GM18868 (cell line): Measurements from ENCODE around the gene DENND1A.
"Not testable (repeated sequence)": the region's sequence is repeated elsewhere in the genome, so short reads cannot be mapped to it uniquely, and the experiment has no call there.

ENCODE experiments used
- ATAC-seq: cut with Tn5 transposase; IDR thresholded peaks from one replicate; pipeline ENCODE4 v1.9.1; 2021; ENCODE audit warnings: mild to moderate bottlenecking, moderate library complexity; ENCODE audit not compliant: unreplicated experiment

Gene DENND1A

GRCh38 chr9:123335986-123336329 is 594.0 kb downstream of the DENND1A start:
- ATAC-seq = no peak

DNA sequence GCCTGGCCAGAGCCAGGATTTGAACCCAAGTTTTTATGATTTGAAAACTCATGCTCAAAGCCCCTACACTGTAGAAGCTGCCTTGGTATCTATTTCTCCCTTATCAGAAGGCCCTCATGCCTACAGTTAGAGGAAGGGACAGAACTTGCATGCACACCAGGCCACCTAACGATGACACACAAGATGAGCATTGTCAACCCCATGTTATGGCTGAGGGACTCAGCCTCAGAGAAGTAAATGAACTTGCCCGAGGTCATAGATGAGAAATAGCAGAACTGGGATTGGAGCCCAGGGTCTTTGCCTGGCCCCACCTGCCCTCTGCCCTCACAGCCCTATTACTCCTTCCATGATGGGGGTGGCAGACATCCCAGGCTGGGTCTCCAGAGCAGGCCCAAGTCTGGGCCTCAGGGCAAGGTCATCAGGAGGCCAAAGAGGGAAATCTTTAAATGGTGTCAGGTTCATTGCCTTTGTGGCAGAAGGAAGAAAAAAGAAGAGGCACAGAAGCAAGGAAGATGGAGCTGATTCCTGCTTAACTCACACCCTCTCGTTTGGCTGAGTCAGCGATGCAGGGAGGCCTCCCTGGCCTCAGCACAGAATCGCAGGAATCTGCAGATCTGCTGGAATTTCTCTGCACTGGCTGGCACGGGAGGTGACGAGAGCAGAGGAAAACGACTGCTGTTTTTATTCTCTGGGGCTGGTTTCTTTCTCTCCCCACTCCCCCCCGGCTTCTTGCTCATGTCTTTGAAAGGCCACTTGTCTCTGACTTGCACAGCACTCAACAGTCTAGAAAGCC is 594.5 kb downstream of the DENND1A start:
- no peak for ATAC-seq

DNA sequence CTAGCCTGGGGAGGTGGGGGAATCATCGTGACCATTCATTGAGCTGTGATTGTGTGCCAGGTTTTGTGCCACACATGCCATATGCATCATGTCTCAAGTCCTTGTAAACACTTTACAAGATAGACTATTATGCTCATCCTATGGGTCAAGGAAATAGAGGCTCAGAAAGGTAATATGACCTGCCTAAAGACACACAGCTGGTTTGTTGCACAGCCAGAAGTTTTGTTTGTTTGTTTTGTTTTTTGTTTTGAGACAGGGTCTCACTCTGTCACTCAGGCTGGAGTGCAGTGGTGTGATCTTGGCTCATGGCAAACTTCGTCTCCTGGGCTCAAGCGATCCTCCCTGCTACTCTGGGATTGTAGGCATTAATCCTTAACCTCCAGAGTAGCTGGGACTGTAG is 595.3 kb downstream of the DENND1A start:
- ATAC-seq = no peak

- ATAC-seq = not testable (repeated sequence)
Measured at GRCh38 chr9:123333058-123333669, 596.8 kb downstream of the DENND1A start.

GRCh38 chr9:123331346-123332060 is 598.4 kb downstream of the DENND1A start:
- no peak for ATAC-seq
